GM21390 (cell line): ENCODE results near the gene FLT3.
A peak's percentile ranks its signal among the peaks of the same experiment; 100 is the strongest.
"Not testable (repeated sequence)": the region's sequence is repeated elsewhere in the genome, so short reads cannot be mapped to it uniquely, and the experiment has no call there.

Experiments
- ATAC-seq: cut with Tn5 transposase; IDR thresholded peaks from one replicate; pipeline ENCODE4 v1.9.1; 2021; ENCODE audit not compliant: unreplicated experiment

Gene FLT3

GRCh38 chr13:28101886-28102285, 1.5 kb upstream of the FLT3 start:
- not testable (repeated sequence) for ATAC-seq

GRCh38 chr13:28099396-28100149, 803 bp downstream of the FLT3 start:
- no peak for ATAC-seq

GRCh38 chr13:28097503-28097902, 2.9 kb downstream of the FLT3 start:
- ATAC-seq: no peak

GRCh38 chr13:28094306-28094705, 6.1 kb downstream of the FLT3 start:
- ATAC-seq: no peak

GRCh38 chr13:28093881-28094280, 6.5 kb downstream of the FLT3 start:
- ATAC-seq: no peak

- ATAC-seq: no peak
Measured at GRCh38 chr13:28092431-28092830, 7.9 kb downstream of the FLT3 start.

- no peak for ATAC-seq
Measured at GRCh38 chr13:28089065-28089464, 11.3 kb downstream of the FLT3 start.

GRCh38 chr13:28077820-28078219, 22.6 kb downstream of the FLT3 start:
- not testable (repeated sequence) for ATAC-seq

- ATAC-seq: no peak
Measured at GRCh38 chr13:28077231-28077630, 23.1 kb downstream of the FLT3 start.

GRCh38 chr13:28071424-28071823, 29.0 kb downstream of the FLT3 start:
- no peak for ATAC-seq

GRCh38 chr13:28067491-28067890, 32.9 kb downstream of the FLT3 start:
- ATAC-seq: no peak

- no peak for ATAC-seq
Measured at GRCh38 chr13:28058866-28059613, 41.3 kb downstream of the FLT3 start.

- ATAC-seq: peak; percentile 80
Measured at GRCh38 chr13:28056970-28057712, 43.2 kb downstream of the FLT3 start.

GRCh38 chr13:28056426-28056825, 44.0 kb downstream of the FLT3 start:
- ATAC-seq: no peak

- no peak for ATAC-seq
Measured at GRCh38 chr13:28055357-28055756, 45.0 kb downstream of the FLT3 start.

GRCh38 chr13:28052945-28053344, 47.4 kb downstream of the FLT3 start:
- ATAC-seq: no peak

GRCh38 chr13:28049880-28050875, 50.2 kb downstream of the FLT3 start:
- peak; percentile 42 for ATAC-seq

- peak; percentile 27 for ATAC-seq
Measured at GRCh38 chr13:28049215-28049614, 51.2 kb downstream of the FLT3 start.

GRCh38 chr13:28048768-28049167, 51.6 kb downstream of the FLT3 start:
- no peak for ATAC-seq

GRCh38 chr13:28047757-28048388, 52.5 kb downstream of the FLT3 start:
- peak; percentile 80 for ATAC-seq
